Muscle of leg (tissue), 11 donors: Measurements from ENCODE around the gene ERCC6L. TPM values are rescaled to one million over a fixed set of nuclear protein-coding genes. Genes with fewer than 3 reads are reported as not detected.
"Not testable (repeated sequence)": the region's sequence is repeated elsewhere in the genome, so short reads cannot be mapped to it uniquely, and the experiment has no call there.

Experiments
- DNase-seq: peaks from one replicate; pipeline ENCODE4 v3.0.0; 2013
- H3K27ac ChIP-seq: one replicate; pipeline ENCODE4 v1.5.1; 2013; ENCODE audit warnings: mild to moderate bottlenecking, low read length, control low read depth
- H3K27me3 ChIP-seq: one replicate; pipeline ENCODE4 v1.6.1; 2013; ENCODE audit warnings: low read length; ENCODE audit not compliant: control insufficient read depth, insufficient read depth
- H3K36me3 ChIP-seq: one replicate; pipeline ENCODE4 v1.6.1; 2013; ENCODE audit warnings: low read length; ENCODE audit not compliant: control insufficient read depth, insufficient read depth
- H3K4me1 ChIP-seq: one replicate; pipeline ENCODE4 v1.6.1; 2013; ENCODE audit warnings: low read length; ENCODE audit not compliant: control insufficient read depth, insufficient read depth
- H3K4me3 ChIP-seq: one replicate; pipeline ENCODE4 v1.5.1; 2013; ENCODE audit warnings: low read length, control low read depth
- H3K9me3 ChIP-seq: replicated peaks from 2 replicates; pipeline ENCODE4 v1.6.1; 2013; ENCODE audit warnings: low read depth, low read length; ENCODE audit not compliant: control insufficient read depth
- WGBS: methylation state at CpG from one replicate; pipeline ENCODE4 v1.1.5; 2013; ENCODE audit warnings: missing lambda C conversion rate; ENCODE audit not compliant: insufficient coverage; 5-methylcytosine and 5-hydroxymethylcytosine counted together
- polyA plus RNA-seq, 8 donors: library from polyadenylated mRNA; unstranded; fragments of 120-200 nt; gene quantifications; one replicate each; pipeline versions ENCODE4 v1.2.1 to v1.2.3, GENCODE V29; 2013; ENCODE audit warnings: inconsistent platforms in 1 of 8, low replicate concordance in 1 of 8; ENCODE audit not compliant: insufficient read length in 8 of 8, insufficient read depth in 1 of 8
- total RNA-seq: library from RNA; stranded (reverse); fragments of 120-200 nt; gene quantifications from one replicate; pipeline ENCODE4 v1.2.4, GENCODE V29; 2013

The ERCC6L gene
- total and polyA plus RNA-seq, 9 donors = 1.5 to 3.8 (median 2.5) TPM

DNA sequence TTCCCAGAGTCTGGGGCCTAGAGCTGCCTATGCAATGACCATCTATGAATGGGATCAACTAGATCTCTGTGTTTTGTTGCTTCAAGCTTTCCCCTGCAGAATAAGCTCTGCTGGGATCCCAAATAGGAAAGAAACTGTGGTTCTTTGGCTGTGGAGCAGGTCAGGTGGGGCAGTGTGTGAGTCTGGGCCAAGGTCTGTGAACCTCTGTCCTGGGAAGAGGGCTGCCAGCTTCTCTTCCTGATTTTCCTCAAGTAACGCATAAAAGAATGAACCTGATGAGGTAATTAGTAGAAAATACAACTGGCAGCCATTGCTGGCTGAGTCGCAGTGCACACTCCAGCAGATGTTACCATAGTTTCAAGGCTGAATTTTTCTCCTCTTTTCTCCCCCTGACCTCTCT, 61.8 kb downstream of the ERCC6L start:
- WGBS = 79% methylated on average over 2 of the region's 2 CpGs
- Histone ChIP-seq H3K36me3 (no peaks in the 10 kb centered on the region), H3K27me3 (peaks cover 23% of the 10 kb centered on the region), H3K4me3 (no peak overlapping the region), H3K4me1 (no peaks in the 10 kb centered on the region), H3K27ac (peak overlapping the region; percentile 13), H3K9me3 (no peaks in the 10 kb centered on the region)
- peak; percentile 51 for DNase-seq

DNA sequence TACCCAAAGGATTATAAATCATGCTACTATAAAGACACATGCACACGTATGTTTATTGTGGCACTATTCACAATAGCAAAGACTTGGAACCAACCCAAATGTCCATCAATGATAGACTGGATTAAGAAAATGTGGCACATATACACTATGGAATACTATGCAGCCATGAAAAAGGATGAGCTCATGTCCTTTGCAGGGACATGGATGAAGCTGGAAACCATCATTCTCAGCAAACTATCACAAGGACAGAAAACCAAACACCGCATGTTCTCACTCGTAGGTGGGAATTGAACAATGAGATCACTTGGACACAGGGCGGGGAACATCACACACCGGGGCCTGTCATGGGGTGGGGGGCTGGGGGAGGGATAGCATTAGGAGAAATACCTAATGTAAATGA, 62.5 kb downstream of the ERCC6L start:
- not testable (repeated sequence) for H3K4me1 ChIP-seq, H3K4me3 ChIP-seq, DNase-seq, H3K27ac ChIP-seq, H3K36me3 ChIP-seq, H3K9me3 ChIP-seq
- WGBS = no CpG with 5 or more reads among the region's 5 CpGs
- peaks cover 19% of the 10 kb centered on the region for H3K27me3 ChIP-seq

DNA sequence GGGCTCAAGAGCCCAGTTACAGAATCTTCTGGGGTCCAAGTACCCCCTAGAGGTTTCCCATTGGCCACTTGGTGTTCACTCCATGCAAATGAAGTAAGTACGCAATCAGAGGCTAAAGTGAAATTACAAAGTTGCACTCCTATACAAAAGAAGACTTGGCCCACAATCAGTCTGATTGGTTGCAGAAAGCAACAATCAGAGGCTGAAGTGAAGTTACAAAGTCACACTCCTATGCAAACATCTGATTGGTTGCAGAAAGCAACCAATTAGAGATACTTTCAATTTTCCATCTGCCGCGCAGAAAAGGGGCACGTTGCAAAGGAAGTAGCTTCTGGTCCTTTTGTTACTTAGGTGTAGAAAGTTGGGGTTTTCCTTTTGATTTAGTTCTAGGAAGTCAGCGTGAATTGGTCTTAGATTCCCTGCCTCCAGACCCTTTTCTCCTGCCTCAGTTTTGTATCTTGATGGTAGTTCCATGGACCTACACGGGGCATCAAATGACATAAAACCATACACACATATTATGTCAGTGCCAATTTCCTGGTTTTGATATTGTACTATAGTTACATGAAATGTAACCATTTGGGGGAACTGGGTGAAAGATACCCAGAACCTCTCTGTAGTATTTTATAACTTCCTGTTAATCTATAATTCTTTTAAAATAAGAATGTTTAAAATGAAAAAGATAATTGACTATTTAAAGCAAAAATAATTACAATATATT, 69.7 kb downstream of the ERCC6L start:
- Histone ChIP-seq H3K27me3 (peaks cover 16% of the 10 kb centered on the region), H3K9me3 (no peaks in the 10 kb centered on the region), H3K27ac (no peak overlapping the region), H3K36me3 (no peaks in the 10 kb centered on the region), H3K4me3 (no peak overlapping the region), H3K4me1 (no peaks in the 10 kb centered on the region)
- no peak for DNase-seq
- WGBS = no CpG with 5 or more reads among the region's 6 CpGs

DNA sequence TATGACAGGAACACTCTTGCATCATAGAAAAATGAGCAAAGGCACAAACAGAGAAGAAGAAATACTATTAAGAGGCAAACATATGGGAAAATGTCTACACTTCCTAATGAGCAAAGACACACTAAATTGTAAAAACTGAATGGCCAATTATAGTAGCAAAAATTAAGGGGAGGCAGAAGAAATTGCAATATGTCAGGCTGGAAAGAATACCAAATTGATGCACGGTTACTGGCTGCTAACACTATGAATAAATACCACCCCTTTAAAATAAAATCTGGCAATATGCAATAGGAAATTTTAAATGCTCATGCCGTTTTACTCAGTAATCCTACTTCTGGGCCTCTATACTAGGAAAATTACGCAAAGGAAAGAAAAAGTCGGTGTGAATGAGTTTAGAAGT, 73.3 kb downstream of the ERCC6L start:
- no CpG with 5 or more reads among the region's 4 CpGs for WGBS
- Histone ChIP-seq H3K36me3 (no peaks in the 10 kb centered on the region), H3K4me1 (no peaks in the 10 kb centered on the region), H3K4me3 (no peak overlapping the region), H3K9me3 (no peaks in the 10 kb centered on the region), H3K27me3 (peaks cover 15% of the 10 kb centered on the region), H3K27ac (no peak overlapping the region)
- DNase-seq = peak; percentile 57

DNA sequence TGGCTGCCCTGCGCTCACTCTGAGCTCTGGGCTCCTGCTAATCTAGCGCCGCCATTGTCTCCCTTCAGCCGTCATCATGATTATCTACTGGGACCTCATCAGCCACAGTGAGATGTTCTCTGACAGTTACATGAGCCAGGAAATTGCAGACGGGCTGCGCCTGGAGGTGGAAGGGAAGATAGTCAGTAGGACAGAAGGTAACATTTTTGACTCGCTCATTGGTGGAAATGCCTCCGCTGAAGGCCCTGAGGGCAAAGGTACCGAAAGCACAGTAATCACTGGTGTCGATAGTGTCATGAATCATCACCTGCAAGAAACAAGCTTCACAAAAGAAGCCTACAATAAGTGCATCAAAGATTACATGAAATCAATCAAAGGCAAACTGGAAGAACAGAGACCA, 79.1 kb downstream of the ERCC6L start:
- Histone ChIP-seq H3K27me3 (peaks cover 27% of the 10 kb centered on the region), H3K36me3 (no peaks in the 10 kb centered on the region), H3K27ac (no peak overlapping the region), H3K4me1 (no peaks in the 10 kb centered on the region), H3K9me3 (peaks cover 9% of the 10 kb centered on the region), H3K4me3 (no peak overlapping the region)
- DNase-seq = no peak
- WGBS = 95% methylated on average over 4 of the region's 10 CpGs

DNA sequence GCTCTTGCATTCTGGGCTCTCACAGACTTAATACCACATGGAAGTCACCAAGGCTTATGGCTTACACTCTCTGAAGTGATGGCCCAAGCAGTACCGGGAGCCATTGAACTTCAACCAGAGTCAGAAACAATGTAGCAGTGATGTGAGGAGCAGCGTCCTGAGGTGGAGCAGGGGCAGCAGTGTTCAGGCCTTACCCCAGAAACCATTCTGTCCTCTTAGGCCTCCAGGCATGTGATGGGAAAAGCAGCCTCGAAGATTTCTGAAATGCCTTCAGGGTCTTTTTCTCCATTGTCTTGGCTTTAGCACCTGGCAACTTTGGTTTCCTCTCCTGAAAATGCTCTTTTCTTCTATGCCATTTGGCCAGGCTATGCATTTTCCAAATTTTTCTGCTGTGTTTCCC, 80.1 kb downstream of the ERCC6L start:
- Histone ChIP-seq H3K4me1 (no peaks in the 10 kb centered on the region), H3K27me3 (peaks cover 30% of the 10 kb centered on the region), H3K4me3 (no peak overlapping the region), H3K9me3 (peaks cover 9% of the 10 kb centered on the region), H3K27ac (no peak overlapping the region), H3K36me3 (no peaks in the 10 kb centered on the region)
- WGBS = 95% methylated on average over 2 of the region's 3 CpGs
- no peak for DNase-seq

Other genes starting within 250 kb of the ERCC6L start
- 3.6 TPM for gene RTL5, start 107.1 kb downstream of the ERCC6L start, total RNA-seq
- 10 to 100 TPM; 10.4 to 16.3 (median 12.5) TPM for gene RTL5, start 107.1 kb downstream of the ERCC6L start, polyA plus RNA-seq
- 19.6 TPM for gene PIN4, start 57.3 kb downstream of the ERCC6L start, total RNA-seq
- gene PIN4, start 57.3 kb downstream of the ERCC6L start, polyA plus RNA-seq = 10 to 100 TPM; 25.1 to 40.0 (median 34.2) TPM
- 2,566 TPM for gene RPS4X, start 38.2 kb upstream of the ERCC6L start, total RNA-seq
- gene RPS4X, start 38.2 kb upstream of the ERCC6L start, polyA plus RNA-seq = 1,000 to 10,000 TPM; 1,955 to 2,411 (median 2,059) TPM
- 26.8 TPM for gene CITED1, start 66.9 kb upstream of the ERCC6L start, total RNA-seq
- 10 to 100 TPM; 15.5 to 26.4 (median 20.4) TPM for gene CITED1, start 66.9 kb upstream of the ERCC6L start, polyA plus RNA-seq